ENCODE data around the gene PPIE. TPM values are rescaled to one million over a fixed set of nuclear protein-coding genes. Genes with fewer than 3 reads are reported as not detected.
"Not testable (repeated sequence)": the region's sequence is repeated elsewhere in the genome, so short reads cannot be mapped to it uniquely, and the experiment has no call there.

PPIE gene
- total RNA-seq, 2 experiments from 2014 or later: 64.1 to 68.7 TPM

- DNase-seq; H3K27ac Mint-ChIP-seq; H3K4me3 Mint-ChIP-seq; H3K4me1 Mint-ChIP-seq (ENCODE audit: low read depth); intact Hi-C loops (cut with micrococcal nuclease); CTCF ChIA-PET; H3K9me3 Mint-ChIP-seq; H3K27me3 Mint-ChIP-seq; POLR2A ChIA-PET; H3K36me3 Mint-ChIP-seq: not testable (repeated sequence)
Measured at GRCh38 chr1:39775676-39776399, 37.2 kb downstream of the PPIE start.

GRCh38 chr1:39776400-39776713 lies 37.7 kb downstream of the PPIE start:
- Mint-ChIP-seq H3K4me3 (no peak overlapping the region), H3K9me3 (no peaks in the 10 kb centered on the region), H3K27me3 (no peaks in the 10 kb centered on the region), H3K4me1 (ENCODE audit: low read depth) (no peaks in the 10 kb centered on the region), H3K27ac (no peak overlapping the region), H3K36me3 (no peaks in the 10 kb centered on the region)
- intact Hi-C loops (cut with micrococcal nuclease): no loop called here
- CTCF ChIA-PET: no interaction called here
- no peak for DNase-seq
- POLR2A ChIA-PET: no interaction called here

GRCh38 chr1:39776886-39777285 lies 38.2 kb downstream of the PPIE start:
- intact Hi-C loops (cut with micrococcal nuclease): no loop called here
- ChIA-PET POLR2A (no interaction called here), CTCF (no interaction called here)
- no peaks in the 10 kb centered on the region for H3K36me3 Mint-ChIP-seq
- H3K27me3 Mint-ChIP-seq: no peaks in the 10 kb centered on the region
- H3K9me3 Mint-ChIP-seq: no peaks in the 10 kb centered on the region
- H3K4me1 Mint-ChIP-seq (ENCODE audit: low read depth): no peaks in the 10 kb centered on the region
- no peak overlapping the region for H3K4me3 Mint-ChIP-seq
- H3K27ac Mint-ChIP-seq: no peak overlapping the region
- no peak for DNase-seq

GRCh38 chr1:39777306-39777705 lies 38.6 kb downstream of the PPIE start:
- intact Hi-C loops (cut with micrococcal nuclease): no loop called here
- Mint-ChIP-seq H3K36me3 (no peaks in the 10 kb centered on the region), H3K4me1 (ENCODE audit: low read depth) (no peaks in the 10 kb centered on the region), H3K9me3 (no peaks in the 10 kb centered on the region), H3K27ac (no peak overlapping the region), H3K4me3 (no peak overlapping the region), H3K27me3 (no peaks in the 10 kb centered on the region)
- ChIA-PET CTCF (no interaction called here), POLR2A (no interaction called here)
- no peak for DNase-seq

- H3K9me3 Mint-ChIP-seq; H3K4me3 Mint-ChIP-seq; POLR2A ChIA-PET; H3K36me3 Mint-ChIP-seq; H3K27ac Mint-ChIP-seq; CTCF ChIA-PET; H3K4me1 Mint-ChIP-seq (ENCODE audit: low read depth); DNase-seq; H3K27me3 Mint-ChIP-seq; intact Hi-C loops (cut with micrococcal nuclease): not testable (repeated sequence)
Measured at GRCh38 chr1:39777896-39778295, 39.2 kb downstream of the PPIE start.

GRCh38 chr1:39778463-39779099 lies 39.9 kb downstream of the PPIE start:
- H3K27me3 Mint-ChIP-seq; H3K27ac Mint-ChIP-seq; POLR2A ChIA-PET; H3K36me3 Mint-ChIP-seq; intact Hi-C loops (cut with micrococcal nuclease); H3K4me3 Mint-ChIP-seq; CTCF ChIA-PET; DNase-seq; H3K4me1 Mint-ChIP-seq (ENCODE audit: low read depth); H3K9me3 Mint-ChIP-seq: not testable (repeated sequence)

- CTCF ChIA-PET: no interaction called here
- POLR2A ChIA-PET: no interaction called here
- DNase-seq: no peak
- H3K27me3 Mint-ChIP-seq: no peaks in the 10 kb centered on the region
- H3K36me3 Mint-ChIP-seq: no peaks in the 10 kb centered on the region
- H3K4me3 Mint-ChIP-seq: no peak overlapping the region
- intact Hi-C loops (cut with micrococcal nuclease): no loop called here
- no peak overlapping the region for H3K27ac Mint-ChIP-seq
- H3K4me1 Mint-ChIP-seq (ENCODE audit: low read depth): no peaks in the 10 kb centered on the region
- no peaks in the 10 kb centered on the region for H3K9me3 Mint-ChIP-seq
Measured at GRCh38 chr1:39779137-39779536, 40.5 kb downstream of the PPIE start.

- H3K27ac Mint-ChIP-seq: no peak overlapping the region
- no peak for DNase-seq
- no peaks in the 10 kb centered on the region for H3K27me3 Mint-ChIP-seq
- no peaks in the 10 kb centered on the region for H3K9me3 Mint-ChIP-seq
- ChIA-PET CTCF (no interaction called here), POLR2A (no interaction called here)
- H3K36me3 Mint-ChIP-seq: no peaks in the 10 kb centered on the region
- no peak overlapping the region for H3K4me3 Mint-ChIP-seq
- H3K4me1 Mint-ChIP-seq (ENCODE audit: low read depth): no peaks in the 10 kb centered on the region
- intact Hi-C loops (cut with micrococcal nuclease): no loop called here
Measured at GRCh38 chr1:39779821-39780220, 41.1 kb downstream of the PPIE start.

GRCh38 chr1:39781349-39781715 lies 42.6 kb downstream of the PPIE start:
- H3K27me3 Mint-ChIP-seq: no peaks in the 10 kb centered on the region
- no peak for DNase-seq
- POLR2A ChIA-PET: no interaction called here
- intact Hi-C loops (cut with micrococcal nuclease): no loop called here
- no peaks in the 10 kb centered on the region for H3K9me3 Mint-ChIP-seq
- H3K4me3 Mint-ChIP-seq: no peak overlapping the region
- CTCF ChIA-PET: interaction anchor here (0.9 kb wide), 1 partner anchor 121 kb away, joined by 3 read pairs; no protein-coding TSS in a partner anchor
- H3K4me1 Mint-ChIP-seq (ENCODE audit: low read depth): no peaks in the 10 kb centered on the region
- H3K36me3 Mint-ChIP-seq: no peaks in the 10 kb centered on the region
- H3K27ac Mint-ChIP-seq: no peak overlapping the region

GRCh38 chr1:39782103-39782502 lies 43.4 kb downstream of the PPIE start:
- Mint-ChIP-seq H3K4me1 (ENCODE audit: low read depth) (no peaks in the 10 kb centered on the region), H3K27ac (no peak overlapping the region), H3K4me3 (no peak overlapping the region), H3K27me3 (peaks cover 3% of the 10 kb centered on the region), H3K36me3 (no peaks in the 10 kb centered on the region), H3K9me3 (no peaks in the 10 kb centered on the region)
- intact Hi-C loops (cut with micrococcal nuclease): no loop called here
- ChIA-PET CTCF (interaction anchor here (0.9 kb wide), 1 partner anchor 120 kb away, joined by 3 read pairs; no protein-coding TSS in a partner anchor), POLR2A (no interaction called here)
- DNase-seq: no peak

GRCh38 chr1:39782685-39783084 lies 44.0 kb downstream of the PPIE start:
- DNase-seq; intact Hi-C loops (cut with micrococcal nuclease); CTCF ChIA-PET; POLR2A ChIA-PET; H3K27ac Mint-ChIP-seq; H3K36me3 Mint-ChIP-seq; H3K9me3 Mint-ChIP-seq; H3K4me1 Mint-ChIP-seq (ENCODE audit: low read depth); H3K4me3 Mint-ChIP-seq; H3K27me3 Mint-ChIP-seq: not testable (repeated sequence)

GRCh38 chr1:39786303-39787107 lies 47.8 kb downstream of the PPIE start:
- intact Hi-C loops (cut with micrococcal nuclease); H3K36me3 Mint-ChIP-seq; H3K4me3 Mint-ChIP-seq; H3K9me3 Mint-ChIP-seq; DNase-seq; POLR2A ChIA-PET; H3K4me1 Mint-ChIP-seq (ENCODE audit: low read depth); H3K27ac Mint-ChIP-seq: not testable (repeated sequence)
- peaks cover 11% of the 10 kb centered on the region for H3K27me3 Mint-ChIP-seq
- CTCF ChIA-PET: interaction anchor here (1.0 kb wide), 1 partner anchor 12 kb away, joined by 3 read pairs; no protein-coding TSS in a partner anchor

GRCh38 chr1:39787108-39787375 lies 48.4 kb downstream of the PPIE start:
- intact Hi-C loops (cut with micrococcal nuclease); POLR2A ChIA-PET; DNase-seq; CTCF ChIA-PET; H3K4me1 Mint-ChIP-seq (ENCODE audit: low read depth); H3K36me3 Mint-ChIP-seq; H3K27ac Mint-ChIP-seq; H3K9me3 Mint-ChIP-seq: not testable (repeated sequence)
- H3K27me3 Mint-ChIP-seq: peaks cover 11% of the 10 kb centered on the region
- H3K4me3 Mint-ChIP-seq: peak overlapping the region; percentile 41
